HCT116 (cell line): ENCODE data around the gene BEX3. TPM values are rescaled to one million over a fixed set of nuclear protein-coding genes. Genes with fewer than 3 reads are reported as not detected.
A peak's percentile ranks its signal among the peaks of the same experiment; 100 is the strongest.

Experiments used
- ATAC-seq: fragments of 200-7000 bp; cut with Tn5 transposase; 2 replicates; pipeline ENCODE4 v1.9.1; 2020; ENCODE audit warnings: mild to moderate bottlenecking, moderate library complexity
- Bru-seq: library from RNA; stranded (reverse); fragments of 400-500 nt; gene quantifications from one replicate; lab custom pipeline; 2021; lab: Mats Ljungman, UMichigan
- BruChase-seq, 2 experiments: library from RNA; stranded (reverse); fragments of 400-500 nt; gene quantifications; one replicate each; lab custom pipeline; 2021; lab: Mats Ljungman, UMichigan
- BruUV-seq: library from RNA; stranded (reverse); fragments of 400-500 nt; replicated peaks from 2 replicates; lab custom pipeline; 2021; lab: Mats Ljungman, UMichigan
- CTCF ChIA-PET: fragments of 300-600 bp; sonication (Branson Sonifier 250); formaldehyde crosslinking; loops from one replicate; lab custom pipeline; 2021; ENCODE audit warnings: antibody characterized with exemption; lab: Charles Lee
- POLR2A ChIA-PET: fragments of 300-600, 350-600 bp; sonication (Branson Sonifier 250); formaldehyde crosslinking; loops from one replicate; lab custom pipeline; 2021; ENCODE audit warnings: antibody characterized with exemption; lab: Charles Lee
- RAD21 ChIA-PET, 2 experiments: fragments of 300-600 bp; sonication (Branson Sonifier 250); formaldehyde crosslinking; loops; one replicate each; lab custom pipeline; 2023; ENCODE audit warnings: low total read pairs in 2 of 2; ENCODE audit not compliant: uncharacterized antibody in 2 of 2, unreplicated experiment in 2 of 2, low non-redundant PET in 1 of 2; lab: Charles Lee
- DNase-seq: peaks from one replicate; pipeline ENCODE4 v3.0.0-alpha.2; 2010; ENCODE audit warnings: low read depth, low spot score
- H2AFZ ChIP-seq: fragments of 200-600 bp; shearing (Covaris generic), sonication (generic); 2 replicates; pipeline ENCODE4 v1.6.1; 2017; ENCODE audit warnings: low read depth, mixed run types, mixed read lengths, antibody characterized with exemption, low read length; ENCODE audit not compliant: poor library complexity, severe bottlenecking
- H3K27ac ChIP-seq: 2 replicates; pipeline ENCODE4 v1.5.1; 2012; ENCODE audit warnings: low read depth, low read length
- H3K27me3 ChIP-seq: fragments of 200-600 bp; sonication (generic); 2 replicates; pipeline ENCODE4 v1.6.1; 2016; ENCODE audit warnings: mixed run types, low read length, mixed read lengths; ENCODE audit not compliant: insufficient read depth
- H3K36me3 ChIP-seq, 2 experiments: fragments of 200-500 bp in 1 of 2; fragments of 200-600 bp in 1 of 2; sonication (Bioruptor generic) in 1 of 2; sonication (generic) in 1 of 2; 2 replicates each; pipeline versions ENCODE4 v1.5.1 to v1.6.1; 2014 to 2016; ENCODE audit warnings: low read length in 2 of 2, inconsistent platforms in 1 of 2, mixed read lengths in 1 of 2, mixed run types in 1 of 2; ENCODE audit not compliant: insufficient read depth in 2 of 2, control insufficient read depth in 1 of 2
- H3K4me1 ChIP-seq, 2 experiments: fragments of 200-600 bp in 1 of 2; sonication (generic) in 1 of 2; 2 replicates each; pipeline versions ENCODE4 v1.5.1 to v1.6.1; 2012 to 2017; ENCODE audit warnings: low read length in 2 of 2, inconsistent platforms in 1 of 2, mild to moderate bottlenecking in 1 of 2, mixed read lengths in 1 of 2, mixed run types in 1 of 2, moderate library complexity in 1 of 2; ENCODE audit not compliant: insufficient read depth in 2 of 2, control insufficient read depth in 1 of 2
- H3K4me2 ChIP-seq: fragments of 200-600 bp; sonication (generic); 2 replicates; pipeline ENCODE4 v1.6.1; 2017; ENCODE audit warnings: mixed run types, low read length, mixed read lengths
- H3K4me3 ChIP-seq, 2 experiments: fragments of 200-600 bp in 1 of 2; sonication (generic) in 1 of 2; replicated peaks in 1 of 2; 2 replicates each; pipeline ENCODE4 v1.5.1; 2011 to 2016; ENCODE audit warnings: low read length in 2 of 2, control low read depth in 1 of 2, low read depth in 1 of 2, mild to moderate bottlenecking in 1 of 2, mixed read lengths in 1 of 2, mixed run types in 1 of 2
- H3K79me2 ChIP-seq: fragments of 200-600 bp; sonication (generic); 2 replicates; pipeline ENCODE4 v1.6.1; 2017; ENCODE audit warnings: mild to moderate bottlenecking, mixed run types, low read length, moderate library complexity, mixed read lengths; ENCODE audit not compliant: insufficient read depth
- H3K9ac ChIP-seq: fragments of 200-600 bp; sonication (generic); 2 replicates; pipeline ENCODE4 v1.6.1; 2016; ENCODE audit warnings: low read length, mixed read lengths
- H3K9me2 ChIP-seq: fragments of 200-600 bp; sonication (generic), shearing (Covaris generic); 2 replicates; pipeline ENCODE4 v1.6.1; 2017; ENCODE audit warnings: mixed run types, mild to moderate bottlenecking, moderate library complexity; ENCODE audit not compliant: insufficient read depth
- H3K9me3 ChIP-seq, 2 experiments: fragments of 200-500 bp in 1 of 2; fragments of 200-600 bp in 1 of 2; sonication (Bioruptor generic) in 1 of 2; sonication (generic) in 1 of 2; 2 replicates each; pipeline ENCODE4 v1.6.1; 2014 to 2017; ENCODE audit warnings: low read length in 2 of 2, mixed read lengths in 2 of 2, inconsistent platforms in 1 of 2, low read depth in 1 of 2, mild to moderate bottlenecking in 1 of 2, mixed run types in 1 of 2, moderate library complexity in 1 of 2; ENCODE audit not compliant: control insufficient read depth in 1 of 2, insufficient read depth in 1 of 2
- H4K20me1 ChIP-seq: fragments of 200-600 bp; sonication (generic), shearing (Covaris generic); 2 replicates; pipeline ENCODE4 v1.6.1; 2017; ENCODE audit warnings: mixed run types, mild to moderate bottlenecking, moderate library complexity; ENCODE audit not compliant: insufficient read depth
- CBX3 ChIP-seq: IDR thresholded peaks from 2 replicates; pipeline ENCODE4 v1.6.1; 2012; ENCODE audit warnings: low read depth
- MAX ChIP-seq: IDR thresholded peaks from 2 replicates; pipeline ENCODE4 v1.6.1; 2012
- POLR2A ChIP-seq: IDR thresholded peaks from 2 replicates; pipeline ENCODE4 v1.7.0; 2011; ENCODE audit warnings: borderline replicate concordance; ENCODE audit not compliant: insufficient read depth, insufficient read length; ENCODE audit errors: extremely low read depth
- POLR2AphosphoS5 ChIP-seq: IDR thresholded peaks from 2 replicates; pipeline ENCODE4 v1.6.1; 2011; ENCODE audit warnings: mild to moderate bottlenecking, low read depth, low read length, moderate library complexity
- TCF7L2 ChIP-seq: IDR thresholded peaks from 2 replicates; pipeline ENCODE4 v1.7.0; 2011; ENCODE audit warnings: borderline replicate concordance, inconsistent platforms; ENCODE audit not compliant: insufficient read depth, insufficient read length; ENCODE audit errors: extremely low read depth
- YY1 ChIP-seq: IDR thresholded peaks from 2 replicates; pipeline ENCODE4 v1.6.1; 2011; ENCODE audit warnings: low read length, low read depth, moderate library complexity, mild to moderate bottlenecking; ENCODE audit not compliant: insufficient replicate concordance; ENCODE audit errors: extremely low read depth
- ZFX ChIP-seq: fragments of 450-650 bp; IDR thresholded peaks from 2 replicates; pipeline ENCODE4 v1.6.1; 2017
- intact Hi-C: fragments of 100-400 bp; cut with micrococcal nuclease; formaldehyde crosslinking; loops from 2 replicates; pipeline ENCODE4 v1.10.0; 2022
- long read RNA-seq: library from polyadenylated mRNA; unstranded; transcript quantifications from one replicate; pipeline ENCODE4 v2.0.0, GENCODE V29; 2021; ENCODE audit not compliant: unreplicated experiment
- polyA plus RNA-seq: library from polyadenylated mRNA; unstranded; fragments of >200 nt; gene quantifications from 2 replicates; pipeline ENCODE4 v1.2.1, GENCODE V29; 2012; ENCODE audit warnings: missing spikeins
- total RNA-seq: library from RNA; stranded (reverse); gene quantifications from one replicate; pipeline ENCODE4 v1.2.1, GENCODE V29; 2021; ENCODE audit not compliant: unreplicated experiment

Gene BEX3
- total RNA-seq (86.2 TPM), Bru-seq, nascent RNA (percentile 93 among the genes with signal in this experiment), BruChase-seq, experiment 1, labeled RNA remaining after a 6-hour chase (percentile 99 among the genes with signal in this experiment), BruChase-seq, experiment 2, labeled RNA remaining after a 2-hour chase (percentile 98 among the genes with signal in this experiment)
- polyA plus RNA-seq, result 102 and 128 TPM in 2 replicates
- long read RNA-seq, transcript BEX3-204 (3 exons, 913 nt), result minor isoform, 9 of 108 reads
- long read RNA-seq, transcript BEX3-201 (3 exons, 921 nt), result major isoform, 41 of 108 reads
- long read RNA-seq, partial matches to known transcripts, result 55 of 108 reads
- long read RNA-seq, other reads (novel, unspliced or antisense), result 1 of 108 reads

GRCh38 chrX:103376118-103376978 is at the start of gene BEX3:
TSS of gene BEX3 (plus strand) at chrX:103376538. CDS start at chrX:103377522, 984 bp downstream.
- no peaks in the 10 kb centered on the region for H3K36me3 ChIP-seq
- peak within 1 kb of the TSS; percentile 77 for H3K27ac ChIP-seq
- intact Hi-C loops, result no loop called here
- H3K4me2 ChIP-seq, result peak within 1 kb of the TSS; percentile 79
- peak within 1 kb of the TSS; percentile 45 for H2AFZ ChIP-seq
- H3K4me1 ChIP-seq, result peaks cover 2 to 16% of the 10 kb centered on the region in 2 experiments; a peak in 2 of 4 replicates
- RAD21 ChIA-PET, result interaction anchor here in 1 of 2 experiments (0.6 kb wide), 1 partner anchor 124 kb away, joined by 5 read pairs; no protein-coding TSS in a partner anchor
- H3K4me3 ChIP-seq, result peak within 1 kb of the TSS; percentile 62 to 64
- CTCF ChIA-PET, result no interaction called here
- peak within 1 kb of the TSS; percentile 79 for H3K9ac ChIP-seq
- no peaks in the 10 kb centered on the region for H3K9me3 ChIP-seq
- peaks cover 9% of the 10 kb centered on the region for H3K79me2 ChIP-seq
- no peaks in the 10 kb centered on the region for H4K20me1 ChIP-seq
- POLR2A ChIA-PET, result interaction anchor here (0.9 to 1.0 kb wide), 2 partner anchors 21 to 28 kb away, joined by 3 to 4 read pairs; partner anchors contain the start of gene TCEAL9
- ATAC-seq (peak; percentile 78), DNase-seq (no peak)
- BruUV-seq, result no TSS peak
- no peaks in the 10 kb centered on the region for H3K27me3 ChIP-seq
- no peaks in the 10 kb centered on the region for H3K9me2 ChIP-seq
- TF ChIP-seq CBX3 (no peak), POLR2A (peak; percentile 54), TCF7L2 (no peak), YY1 (peak; percentile 13), POLR2AphosphoS5 (peak; percentile 69), MAX (peak; percentile 65), ZFX (0 out of 2 replicates have a peak, but pooled peaks have one; percentile 30)
